Measurements from ENCODE around the gene SERPINB1.

DNA sequence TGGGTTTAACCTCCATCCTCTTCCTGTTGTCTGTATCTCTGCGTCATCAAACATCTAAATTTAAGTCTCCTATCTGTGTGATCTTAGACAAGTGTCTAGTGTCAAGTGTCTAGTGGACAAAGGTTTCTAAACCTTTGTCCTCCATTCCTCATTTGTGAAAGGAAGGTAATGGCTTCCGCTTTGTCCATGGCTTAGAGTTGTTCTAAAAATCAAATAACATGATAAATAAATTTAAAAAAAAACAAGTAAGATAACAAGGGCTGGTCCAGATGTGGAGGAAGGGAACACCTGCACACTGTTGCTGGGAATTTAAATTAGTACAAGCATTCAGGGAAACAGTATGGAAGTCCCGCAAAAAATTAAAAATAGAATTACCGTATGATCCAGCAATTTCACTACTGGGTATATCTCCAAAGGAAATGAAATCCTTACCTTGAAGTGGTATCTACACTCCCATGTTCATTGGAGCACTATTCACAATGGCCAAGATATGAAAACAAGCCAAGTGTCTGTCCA is 17.6 kb upstream of the SERPINB1 start:
- TF ChIP-seq POLR2A (IDR thresholded peaks at IDR 0.05): no peak
- no peak for TF ChIP-seq CTCF (IDR thresholded peaks at IDR 0.05)
- TF ChIP-seq EP300 (IDR thresholded peaks at IDR 0.05): no peak
